EL (cell line): ENCODE data around the gene VIM.
"Not testable (repeated sequence)": the region's sequence is repeated elsewhere in the genome, so short reads cannot be mapped to it uniquely, and the experiment has no call there.

ENCODE experiments used
- DNase-seq: peaks from one replicate; pipeline ENCODE4 v3.0.0-alpha.2; 2016

The VIM gene

GRCh38 chr10:17257466-17258321 lies 29.7 kb downstream of the VIM start:
- DNase-seq: peak; percentile 77

- no peak for DNase-seq
These were observed 34.5 kb downstream of the VIM start for GRCh38 chr10:17262502-17262901.

DNA sequence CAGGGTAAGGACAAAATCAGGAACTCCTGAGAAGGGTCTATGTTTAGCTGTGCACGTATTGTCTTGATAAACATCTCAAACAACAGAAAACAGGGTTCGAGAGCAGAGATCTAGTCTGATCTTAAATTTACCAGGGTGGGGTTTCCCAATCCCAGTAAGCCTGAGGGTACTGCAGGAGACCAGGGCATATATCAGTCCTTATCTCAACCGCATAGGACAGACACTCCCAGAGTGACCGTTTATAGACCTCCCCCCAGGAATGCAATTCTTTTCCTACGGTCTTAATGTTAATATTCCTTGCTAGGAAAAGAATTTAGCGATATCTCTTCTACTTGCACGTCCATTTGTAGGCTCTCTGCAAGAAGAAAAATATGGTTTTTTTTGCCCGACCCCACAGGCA lies 35.5 kb downstream of the VIM start:
- no peak for DNase-seq

DNA sequence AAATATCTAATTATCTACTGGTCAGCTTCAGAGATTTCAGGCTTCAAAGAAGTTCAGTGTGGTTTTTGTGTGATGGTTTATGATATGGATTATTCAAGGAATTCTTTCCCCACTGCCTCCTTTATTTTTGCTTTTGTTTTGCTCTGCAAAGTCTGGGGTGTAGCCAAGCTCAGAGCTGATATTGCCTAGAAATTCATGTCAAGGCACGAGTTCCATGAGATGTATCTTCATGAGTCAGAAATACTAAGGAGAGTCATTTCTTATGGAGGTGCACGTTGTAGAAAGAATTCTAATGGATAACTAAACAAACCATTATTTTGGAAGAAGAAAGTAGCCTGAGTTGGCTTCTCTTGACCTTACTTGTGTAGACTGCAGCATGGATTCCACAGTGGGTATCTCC lies 37.4 kb downstream of the VIM start:
- DNase-seq: no peak

- DNase-seq: not testable (repeated sequence)
These were observed 38.5 kb downstream of the VIM start for GRCh38 chr10:17266549-17266948.

DNA sequence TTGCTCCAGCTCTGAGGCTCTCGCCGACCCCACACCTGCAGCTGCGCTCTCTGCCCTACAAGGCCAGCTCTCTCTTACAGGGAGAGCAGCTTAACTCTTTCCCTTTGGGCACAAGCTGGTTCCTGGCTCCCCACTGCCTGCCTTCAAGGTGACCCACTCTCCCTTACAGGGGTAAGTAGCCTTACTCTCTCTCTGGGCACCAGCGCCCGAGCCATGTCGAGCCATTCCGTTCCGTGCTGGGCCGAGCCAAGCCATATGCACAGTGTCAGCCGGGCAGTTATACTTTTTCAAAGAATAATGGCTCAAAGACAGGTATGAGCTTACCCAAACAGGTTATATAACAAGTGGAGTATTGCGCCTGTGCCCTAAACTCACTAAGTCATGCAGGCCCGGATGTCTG lies 44.6 kb downstream of the VIM start:
- no peak for DNase-seq

- peak; percentile 62 for DNase-seq
These were observed 45.4 kb downstream of the VIM start for GRCh38 chr10:17273403-17273802.

DNA sequence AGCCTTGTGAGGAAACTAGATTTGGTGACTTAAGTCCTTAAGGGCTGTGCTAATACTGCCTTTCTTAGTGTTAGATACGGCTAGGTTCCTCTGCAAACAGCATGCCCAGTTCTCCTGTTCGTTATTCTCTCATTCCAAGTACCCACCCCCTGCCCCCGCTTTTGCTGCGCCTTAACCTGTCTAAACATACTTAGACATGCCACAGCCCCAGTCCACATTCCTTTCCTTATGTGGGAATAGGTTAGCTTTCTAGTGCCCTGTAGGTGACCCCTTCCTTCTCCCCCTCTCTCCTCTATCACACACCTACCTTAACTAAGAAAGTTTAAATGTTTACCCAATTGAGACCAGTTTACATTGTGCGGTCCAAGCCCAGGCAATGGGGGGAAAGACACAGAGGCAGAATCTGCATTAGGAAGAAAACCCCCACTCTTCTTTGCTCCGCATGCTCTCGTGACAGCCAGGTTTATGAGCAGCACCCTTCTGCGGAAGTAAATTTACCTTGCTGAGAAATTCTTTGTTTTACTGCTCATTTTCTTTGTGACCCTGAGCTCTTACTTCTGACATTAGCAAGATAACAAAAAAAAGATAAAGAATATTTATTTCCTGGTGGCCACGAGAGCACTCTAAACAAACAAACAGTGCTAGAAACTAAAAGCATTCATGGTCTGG lies 48.8 kb downstream of the VIM start:
- no peak for DNase-seq

DNA sequence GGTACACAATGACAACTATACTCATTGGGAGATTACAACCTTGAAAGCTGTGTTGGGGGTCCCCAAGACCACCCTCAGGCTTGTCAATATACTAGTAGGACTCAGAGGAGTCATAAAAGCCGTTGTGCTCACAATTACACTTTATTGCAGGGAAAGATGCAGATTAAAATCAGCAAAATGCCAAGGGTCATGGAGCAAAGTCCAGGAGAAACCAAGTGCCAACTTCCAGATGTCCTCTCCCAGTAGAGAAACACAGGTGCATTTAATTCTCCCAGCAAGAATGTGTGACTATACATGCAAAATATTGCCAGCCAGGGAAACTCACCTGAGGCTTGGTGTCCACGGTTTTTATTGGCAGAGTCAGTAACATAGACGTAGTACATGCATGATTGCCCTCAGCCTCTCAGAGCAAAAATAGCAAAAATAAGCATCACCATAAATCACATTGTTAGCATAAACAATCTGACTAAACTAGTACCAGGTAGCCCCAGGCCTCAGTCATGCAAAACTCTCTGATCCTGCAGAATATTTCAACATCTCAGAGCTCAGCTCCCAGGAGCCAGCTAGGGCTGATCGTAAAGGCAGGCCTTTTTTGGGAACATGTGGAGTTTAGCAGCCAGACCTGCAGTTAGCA lies 50.7 kb downstream of the VIM start:
- DNase-seq: no peak

- no peak for DNase-seq
These were observed 54.3 kb downstream of the VIM start for GRCh38 chr10:17282311-17282710.

DNA sequence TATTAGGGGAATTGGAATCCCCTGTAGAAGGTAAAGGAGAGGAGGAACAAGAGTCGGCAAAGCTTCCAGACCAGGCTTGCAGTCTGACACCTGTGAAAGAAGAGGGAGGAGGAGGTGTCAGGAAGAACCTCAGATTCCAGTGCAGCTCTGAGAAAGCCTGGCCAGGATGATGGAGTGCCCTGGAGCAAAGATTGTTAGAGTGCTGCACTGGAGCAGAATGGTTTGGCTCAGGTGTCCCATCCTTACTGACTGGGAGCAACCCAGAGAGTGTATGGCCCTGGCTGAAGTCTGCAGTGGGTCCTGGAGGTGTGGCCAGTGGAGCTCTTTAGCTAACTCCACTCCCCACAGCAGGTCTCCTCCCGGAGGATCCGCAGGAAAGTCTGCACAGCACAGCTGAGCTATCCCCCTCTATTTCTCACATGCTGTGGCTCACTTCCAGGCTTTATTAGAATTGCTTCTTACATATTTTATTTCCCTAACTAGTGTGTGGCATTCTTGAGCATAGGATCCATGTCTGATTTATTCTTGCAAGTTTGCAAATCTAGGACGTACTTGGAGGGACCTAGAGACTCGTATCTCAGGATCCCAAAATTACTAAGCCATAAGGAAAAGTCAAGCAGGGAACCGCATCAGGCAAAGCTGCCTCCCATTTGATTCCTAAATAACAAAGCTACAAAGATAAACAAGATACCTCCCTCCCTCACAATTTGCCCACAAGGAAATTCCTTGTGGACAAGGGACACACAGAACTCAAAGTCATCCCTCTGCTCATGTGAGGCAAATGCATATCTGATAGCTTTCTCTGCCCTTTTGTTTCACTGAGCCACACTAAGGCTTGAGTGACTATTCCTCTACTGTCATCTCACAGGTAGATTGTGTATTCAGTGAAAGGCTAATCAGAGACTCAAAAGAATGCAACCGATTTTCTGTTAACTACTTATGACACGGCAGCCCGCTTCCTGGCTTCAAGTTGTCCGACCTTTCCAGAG lies 58.8 kb downstream of the VIM start:
- DNase-seq: no peak
